Measurements from ENCODE around the gene MSRB3. TPM values are rescaled to one million over a fixed set of nuclear protein-coding genes. Genes with fewer than 3 reads are reported as not detected.

The MSRB3 gene
- total and polyA plus RNA-seq, 2 experiments from 2014 or later, result 0.95 to 1.7 TPM

GRCh38 chr12:65493913-65494245, 215.4 kb downstream of the MSRB3 start:
- H3K9me3 Mint-ChIP-seq, result no peaks in the 10 kb centered on the region
- Histone ChIP-seq H3K27ac (ENCODE audit: low read depth) (no peak overlapping the region), H3K4me3 (no peak overlapping the region), H3K4me1 (ENCODE audit: insufficient read depth) (peaks cover 6% of the 10 kb centered on the region; the same call in 1 of the 2 replicates), H3K36me3 (ENCODE audit: insufficient read depth) (no peaks in the 10 kb centered on the region), H3K27me3 (ENCODE audit: insufficient read depth) (no peaks in the 10 kb centered on the region), H3K9me2 (ENCODE audit: insufficient read depth) (peaks cover 8% of the 10 kb centered on the region; the same call in 1 of the 2 replicates), H3K4me2 (no peak overlapping the region), H3F3A (replicated peaks; ENCODE audit: low read depth) (no peaks in the 10 kb centered on the region), H3K79me2 (replicated peaks; ENCODE audit: insufficient read depth) (no peaks in the 10 kb centered on the region), H2AFZ (no peak overlapping the region), H4K20me1 (replicated peaks; ENCODE audit: insufficient read depth) (no peaks in the 10 kb centered on the region)
- H3K27me3 Mint-ChIP-seq (ENCODE audit: insufficient read depth, low read depth, poor library complexity), result peaks cover 2% of the 10 kb centered on the region
- TF ChIP-seq NANOG (IDR thresholded peaks at IDR 0.05; ENCODE audit: borderline replicate concordance) (no peak), EZH2 (IDR thresholded peaks at IDR 0.05; ENCODE audit: low read depth, unreplicated experiment) (no peak), ZNF331 (CRISPR knock-in tag; IDR thresholded peaks at IDR 0.05; ENCODE audit: low read depth) (no peak), STAT1 (IDR thresholded peaks at IDR 0.05; ENCODE audit: unreplicated experiment) (no peak), POLR2AphosphoS5 (IDR thresholded peaks at IDR 0.05; ENCODE audit: low read depth) (no peak), CREB1 (CRISPR knock-in tag; IDR thresholded peaks at IDR 0.05; ENCODE audit: low read depth) (no peak), ZNF114 (CRISPR knock-in tag; IDR thresholded peaks at IDR 0.05) (no peak), JUNB (IDR thresholded peaks at IDR 0.05; ENCODE audit: unreplicated experiment) (no peak), REST (IDR thresholded peaks at IDR 0.05; ENCODE audit: unreplicated experiment) (no peak), EZH2phosphoT487 (IDR thresholded peaks at IDR 0.05; ENCODE audit: unreplicated experiment) (no peak)
- TF ChIP-seq, protein P1, sequence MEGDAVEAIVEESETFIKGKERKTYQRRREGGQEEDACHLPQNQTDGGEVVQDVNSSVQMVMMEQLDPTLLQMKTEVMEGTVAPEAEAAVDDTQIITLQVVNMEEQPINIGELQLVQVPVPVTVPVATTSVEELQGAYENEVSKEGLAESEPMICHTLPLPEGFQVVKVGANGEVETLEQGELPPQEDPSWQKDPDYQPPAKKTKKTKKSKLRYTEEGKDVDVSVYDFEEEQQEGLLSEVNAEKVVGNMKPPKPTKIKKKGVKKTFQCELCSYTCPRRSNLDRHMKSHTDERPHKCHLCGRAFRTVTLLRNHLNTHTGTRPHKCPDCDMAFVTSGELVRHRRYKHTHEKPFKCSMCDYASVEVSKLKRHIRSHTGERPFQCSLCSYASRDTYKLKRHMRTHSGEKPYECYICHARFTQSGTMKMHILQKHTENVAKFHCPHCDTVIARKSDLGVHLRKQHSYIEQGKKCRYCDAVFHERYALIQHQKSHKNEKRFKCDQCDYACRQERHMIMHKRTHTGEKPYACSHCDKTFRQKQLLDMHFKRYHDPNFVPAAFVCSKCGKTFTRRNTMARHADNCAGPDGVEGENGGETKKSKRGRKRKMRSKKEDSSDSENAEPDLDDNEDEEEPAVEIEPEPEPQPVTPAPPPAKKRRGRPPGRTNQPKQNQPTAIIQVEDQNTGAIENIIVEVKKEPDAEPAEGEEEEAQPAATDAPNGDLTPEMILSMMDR (conservative IDR thresholded peaks at IDR 0.05; ENCODE audit: low read depth in 2 of 2), result no peak
- TF ChIP-seq, protein P2, sequence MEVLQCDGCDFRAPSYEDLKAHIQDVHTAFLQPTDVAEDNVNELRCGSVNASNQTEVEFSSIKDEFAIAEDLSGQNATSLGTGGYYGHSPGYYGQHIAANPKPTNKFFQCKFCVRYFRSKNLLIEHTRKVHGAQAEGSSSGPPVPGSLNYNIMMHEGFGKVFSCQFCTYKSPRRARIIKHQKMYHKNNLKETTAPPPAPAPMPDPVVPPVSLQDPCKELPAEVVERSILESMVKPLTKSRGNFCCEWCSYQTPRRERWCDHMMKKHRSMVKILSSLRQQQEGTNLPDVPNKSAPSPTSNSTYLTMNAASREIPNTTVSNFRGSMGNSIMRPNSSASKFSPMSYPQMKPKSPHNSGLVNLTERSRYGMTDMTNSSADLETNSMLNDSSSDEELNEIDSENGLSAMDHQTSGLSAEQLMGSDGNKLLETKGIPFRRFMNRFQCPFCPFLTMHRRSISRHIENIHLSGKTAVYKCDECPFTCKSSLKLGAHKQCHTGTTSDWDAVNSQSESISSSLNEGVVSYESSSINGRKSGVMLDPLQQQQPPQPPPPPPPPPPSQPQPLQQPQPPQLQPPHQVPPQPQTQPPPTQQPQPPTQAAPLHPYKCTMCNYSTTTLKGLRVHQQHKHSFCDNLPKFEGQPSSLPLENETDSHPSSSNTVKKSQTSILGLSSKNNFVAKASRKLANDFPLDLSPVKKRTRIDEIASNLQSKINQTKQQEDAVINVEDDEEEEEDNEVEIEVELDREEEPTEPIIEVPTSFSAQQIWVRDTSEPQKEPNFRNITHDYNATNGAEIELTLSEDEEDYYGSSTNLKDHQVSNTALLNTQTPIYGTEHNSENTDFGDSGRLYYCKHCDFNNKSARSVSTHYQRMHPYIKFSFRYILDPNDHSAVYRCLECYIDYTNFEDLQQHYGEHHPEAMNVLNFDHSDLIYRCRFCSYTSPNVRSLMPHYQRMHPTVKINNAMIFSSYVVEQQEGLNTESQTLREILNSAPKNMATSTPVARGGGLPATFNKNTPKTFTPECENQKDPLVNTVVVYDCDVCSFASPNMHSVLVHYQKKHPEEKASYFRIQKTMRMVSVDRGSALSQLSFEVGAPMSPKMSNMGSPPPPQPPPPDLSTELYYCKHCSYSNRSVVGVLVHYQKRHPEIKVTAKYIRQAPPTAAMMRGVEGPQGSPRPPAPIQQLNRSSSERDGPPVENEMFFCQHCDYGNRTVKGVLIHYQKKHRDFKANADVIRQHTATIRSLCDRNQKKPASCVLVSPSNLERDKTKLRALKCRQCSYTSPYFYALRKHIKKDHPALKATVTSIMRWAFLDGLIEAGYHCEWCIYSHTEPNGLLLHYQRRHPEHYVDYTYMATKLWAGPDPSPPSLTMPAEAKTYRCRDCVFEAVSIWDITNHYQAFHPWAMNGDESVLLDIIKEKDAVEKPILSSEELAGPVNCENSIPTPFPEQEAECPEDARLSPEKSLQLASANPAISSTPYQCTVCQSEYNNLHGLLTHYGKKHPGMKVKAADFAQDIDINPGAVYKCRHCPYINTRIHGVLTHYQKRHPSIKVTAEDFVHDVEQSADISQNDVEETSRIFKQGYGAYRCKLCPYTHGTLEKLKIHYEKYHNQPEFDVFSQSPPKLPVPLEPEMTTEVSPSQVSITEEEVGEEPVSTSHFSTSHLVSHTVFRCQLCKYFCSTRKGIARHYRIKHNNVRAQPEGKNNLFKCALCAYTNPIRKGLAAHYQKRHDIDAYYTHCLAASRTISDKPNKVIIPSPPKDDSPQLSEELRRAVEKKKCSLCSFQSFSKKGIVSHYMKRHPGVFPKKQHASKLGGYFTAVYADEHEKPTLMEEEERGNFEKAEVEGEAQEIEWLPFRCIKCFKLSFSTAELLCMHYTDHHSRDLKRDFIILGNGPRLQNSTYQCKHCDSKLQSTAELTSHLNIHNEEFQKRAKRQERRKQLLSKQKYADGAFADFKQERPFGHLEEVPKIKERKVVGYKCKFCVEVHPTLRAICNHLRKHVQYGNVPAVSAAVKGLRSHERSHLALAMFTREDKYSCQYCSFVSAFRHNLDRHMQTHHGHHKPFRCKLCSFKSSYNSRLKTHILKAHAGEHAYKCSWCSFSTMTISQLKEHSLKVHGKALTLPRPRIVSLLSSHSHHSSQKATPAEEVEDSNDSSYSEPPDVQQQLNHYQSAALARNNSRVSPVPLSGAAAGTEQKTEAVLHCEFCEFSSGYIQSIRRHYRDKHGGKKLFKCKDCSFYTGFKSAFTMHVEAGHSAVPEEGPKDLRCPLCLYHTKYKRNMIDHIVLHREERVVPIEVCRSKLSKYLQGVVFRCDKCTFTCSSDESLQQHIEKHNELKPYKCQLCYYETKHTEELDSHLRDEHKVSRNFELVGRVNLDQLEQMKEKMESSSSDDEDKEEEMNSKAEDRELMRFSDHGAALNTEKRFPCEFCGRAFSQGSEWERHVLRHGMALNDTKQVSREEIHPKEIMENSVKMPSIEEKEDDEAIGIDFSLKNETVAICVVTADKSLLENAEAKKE (CRISPR knock-in tag; IDR thresholded peaks at IDR 0.05), result no peak
- H3K27ac Mint-ChIP-seq, result no peak overlapping the region
- DNase-seq (ENCODE audit: low spot score), result no peak
- ATAC-seq, result no peak
- peaks cover 17% of the 10 kb centered on the region; the same call in 2 of the 3 replicates for H3K4me1 Mint-ChIP-seq
- H3K36me3 Mint-ChIP-seq (ENCODE audit: low read depth), result no peaks in the 10 kb centered on the region
- H3K4me3 Mint-ChIP-seq, result no peak overlapping the region
